Peyer's patch (tissue), 4 donors: Measurements from ENCODE around the gene GKN2.

Experiments
- CTCF ChIP-seq, 6 experiments: fragments of 450-650 bp in 4 of 6; fragments of 200-600 bp in 2 of 6; sonication (generic) in 1 of 6; IDR thresholded peaks; one replicate each; pipeline ENCODE4 v1.5.1; 2017 to 2019; ENCODE audit warnings: antibody characterized with exemption in 6 of 6, mild to moderate bottlenecking in 3 of 6, moderate library complexity in 1 of 6
- POLR2A ChIP-seq, 2 donors: fragments of 450-650 bp; IDR thresholded peaks; one replicate each; pipeline ENCODE4 v1.5.1; 2017; ENCODE audit warnings: antibody characterized with exemption in 2 of 2, mild to moderate bottlenecking in 2 of 2, moderate library complexity in 2 of 2

GRCh38 chr2:68913359-68913758 is 39.3 kb downstream of the GKN2 start:
- no peak for TF ChIP-seq CTCF (IDR thresholded peaks at IDR 0.05)
- TF ChIP-seq POLR2A (IDR thresholded peaks at IDR 0.05), result no peak
